H9 (cell line): ENCODE data around the gene GHRL. TPM values are rescaled to one million over a fixed set of nuclear protein-coding genes. Genes with fewer than 3 reads are reported as not detected.

Experiments
- DNase-seq: peaks from one replicate; pipeline ENCODE4 v3.0.0-alpha.2; 2017
- H2AFZ ChIP-seq: one replicate; pipeline ENCODE4 v1.6.1; 2013; ENCODE audit warnings: mild to moderate bottlenecking, low read length, control low read depth, moderate library complexity
- H2AK5ac ChIP-seq: 2 replicates; pipeline ENCODE4 v1.6.1; 2013; ENCODE audit warnings: low read length, control low read depth, mixed read lengths; ENCODE audit not compliant: insufficient read length
- H2BK120ac ChIP-seq: one replicate; pipeline ENCODE4 v1.6.1; 2013; ENCODE audit warnings: low read depth, mild to moderate bottlenecking, low read length, control low read depth, inconsistent platforms; ENCODE audit not compliant: poor library complexity, severe bottlenecking
- H2BK12ac ChIP-seq: 2 replicates; pipeline ENCODE4 v1.6.1; 2013; ENCODE audit warnings: low read length, control low read depth, mixed read lengths, low read depth; ENCODE audit not compliant: insufficient read length
- H2BK15ac ChIP-seq: 2 replicates; pipeline ENCODE4 v1.6.1; 2013; ENCODE audit warnings: low read depth, low read length, control low read depth
- H2BK20ac ChIP-seq: one replicate; pipeline ENCODE4 v1.6.1; 2013; ENCODE audit warnings: low read depth, mild to moderate bottlenecking, low read length, control low read depth, inconsistent platforms; ENCODE audit not compliant: poor library complexity, severe bottlenecking
- H2BK5ac ChIP-seq: 2 replicates; pipeline ENCODE4 v1.6.1; 2013; ENCODE audit warnings: low read length, control low read depth, mixed read lengths; ENCODE audit not compliant: insufficient read length
- H3K14ac ChIP-seq: 2 replicates; pipeline ENCODE4 v1.6.1; 2013; ENCODE audit warnings: low read length, control low read depth; ENCODE audit not compliant: insufficient read depth
- H3K18ac ChIP-seq: 2 replicates; pipeline ENCODE4 v1.6.1; 2013; ENCODE audit warnings: low read depth, mild to moderate bottlenecking, mixed read lengths, low read length, control low read depth; ENCODE audit not compliant: insufficient read length
- H3K23ac ChIP-seq: 2 replicates; pipeline ENCODE4 v1.6.1; 2013; ENCODE audit warnings: low read length, control low read depth, mixed read lengths, low read depth; ENCODE audit not compliant: insufficient read length
- H3K23me2 ChIP-seq: 2 replicates; pipeline ENCODE4 v1.6.1; 2013; ENCODE audit warnings: low read depth, mild to moderate bottlenecking, mixed read lengths, low read length, control low read depth; ENCODE audit not compliant: insufficient read length, poor library complexity, severe bottlenecking
- H3K27ac ChIP-seq: 2 replicates; pipeline ENCODE4 v1.5.1; 2013; ENCODE audit warnings: low read length, control low read depth, mixed read lengths, low read depth; ENCODE audit not compliant: insufficient read length
- H3K27me3 ChIP-seq: 2 replicates; pipeline ENCODE4 v1.6.1; 2013; ENCODE audit warnings: low read length, control low read depth, inconsistent platforms; ENCODE audit not compliant: insufficient read depth
- H3K4ac ChIP-seq: 2 replicates; pipeline ENCODE4 v1.6.1; 2013; ENCODE audit warnings: low read depth, mild to moderate bottlenecking, control low read depth, inconsistent platforms, low read length, moderate library complexity
- H3K4me1 ChIP-seq: 2 replicates; pipeline ENCODE4 v1.6.1; 2013; ENCODE audit warnings: low read length, control low read depth, inconsistent platforms; ENCODE audit not compliant: insufficient read depth
- H3K4me2 ChIP-seq: 2 replicates; pipeline ENCODE4 v1.6.1; 2013; ENCODE audit warnings: low read length, control low read depth, mixed read lengths; ENCODE audit not compliant: insufficient read length, insufficient read depth
- H3K56ac ChIP-seq: 2 replicates; pipeline ENCODE4 v1.6.1; 2013; ENCODE audit warnings: low read depth, mild to moderate bottlenecking, mixed read lengths, low read length, control low read depth; ENCODE audit not compliant: insufficient read length
- H3K79me1 ChIP-seq: 2 replicates; pipeline ENCODE4 v1.6.1; 2013; ENCODE audit warnings: low read depth, mild to moderate bottlenecking, moderate library complexity, low read length, control low read depth, inconsistent platforms; ENCODE audit not compliant: insufficient read depth, poor library complexity, severe bottlenecking
- H3K79me2 ChIP-seq: 2 replicates; pipeline ENCODE4 v1.6.1; 2013; ENCODE audit warnings: low read length, control low read depth, inconsistent platforms; ENCODE audit not compliant: insufficient read depth
- H3K9ac ChIP-seq: 2 replicates; pipeline ENCODE4 v1.6.1; 2013; ENCODE audit warnings: low read length, control low read depth, mixed read lengths; ENCODE audit not compliant: insufficient read length; ENCODE audit errors: extremely low read depth
- H3K9me3 ChIP-seq: one replicate; pipeline ENCODE4 v1.6.1; 2013; ENCODE audit warnings: low read depth, low read length, inconsistent platforms; ENCODE audit not compliant: control insufficient read depth
- H3T11ph ChIP-seq: one replicate; pipeline ENCODE4 v1.6.1; 2013; ENCODE audit warnings: mild to moderate bottlenecking, low read length, control low read depth, inconsistent platforms
- H4K20me1 ChIP-seq: one replicate; pipeline ENCODE4 v1.6.1; 2013; ENCODE audit not compliant: control insufficient read depth, insufficient read length, insufficient read depth
- H4K5ac ChIP-seq: 2 replicates; pipeline ENCODE4 v1.6.1; 2013; ENCODE audit warnings: low read depth, mild to moderate bottlenecking, mixed read lengths, low read length, control low read depth; ENCODE audit not compliant: insufficient read length
- H4K8ac ChIP-seq: replicated peaks from 2 replicates; pipeline ENCODE4 v1.6.1; 2013; ENCODE audit warnings: low read length, control low read depth, mixed read lengths, low read depth; ENCODE audit not compliant: insufficient read length
- H4K91ac ChIP-seq: 2 replicates; pipeline ENCODE4 v1.6.1; 2013; ENCODE audit warnings: low read depth, mild to moderate bottlenecking, moderate library complexity, mixed read lengths, low read length, control low read depth; ENCODE audit not compliant: insufficient read length
- H3K27ac Mint-ChIP-seq, 3 experiments: 2 replicates in 2 of 3; 3 replicates in 1 of 3; pipeline ENCODE4 v1.8.0; 2020 to 2021; ENCODE audit warnings: mixed read lengths in 3 of 3, mild to moderate bottlenecking in 1 of 3, moderate library complexity in 1 of 3
- H3K27me3 Mint-ChIP-seq: 2 replicates; pipeline ENCODE4 v1.8.0; 2021; ENCODE audit warnings: low read depth, mild to moderate bottlenecking, moderate library complexity, mixed read lengths
- H3K36me3 Mint-ChIP-seq, 3 experiments: 2 replicates in 2 of 3; 3 replicates in 1 of 3; pipeline ENCODE4 v1.8.0; 2020 to 2021; ENCODE audit warnings: low read depth in 3 of 3, mixed read lengths in 3 of 3; ENCODE audit not compliant: insufficient read depth in 1 of 3
- H3K4me1 Mint-ChIP-seq, 2 experiments: 2 replicates each; pipeline ENCODE4 v1.8.0; 2020; ENCODE audit warnings: mixed read lengths in 2 of 2
- H3K4me3 Mint-ChIP-seq, 2 experiments: 2 replicates in 1 of 2; 3 replicates in 1 of 2; pipeline ENCODE4 v1.8.0; 2020 to 2021; ENCODE audit warnings: mild to moderate bottlenecking in 2 of 2, mixed read lengths in 2 of 2, moderate library complexity in 1 of 2
- H3K9me3 Mint-ChIP-seq, 2 experiments: 2 replicates in 1 of 2; 3 replicates in 1 of 2; pipeline ENCODE4 v1.8.0; 2020; ENCODE audit warnings: mild to moderate bottlenecking in 2 of 2, mixed read lengths in 2 of 2, moderate library complexity in 1 of 2
- WGBS: extraction: QIAGEN DNeasy Blood & Tissue Kit; methylation state at CpG from one replicate; pipeline ENCODE4 v1.1.7; 2013; ENCODE audit warnings: missing lambda C conversion rate, low lambda C conversion rate, mixed read lengths; ENCODE audit not compliant: insufficient read length; ENCODE audit errors: extremely low coverage; 5-methylcytosine and 5-hydroxymethylcytosine counted together
- total RNA-seq: library from RNA; stranded (reverse); gene quantifications from 2 replicates; pipeline ENCODE4 v1.2.1, GENCODE V29; 2021
- TF ChIP-seq, protein P1 (sequence below): fragments of 200-600 bp; sonication (generic); conservative IDR thresholded peaks from 3 replicates; pipeline ENCODE4 v1.8.0; 2021; ENCODE audit warnings: antibody characterized with exemption, mild to moderate bottlenecking

The GHRL gene
- total RNA-seq, 1 experiment from 2014 or later: 1.3 TPM

DNA sequence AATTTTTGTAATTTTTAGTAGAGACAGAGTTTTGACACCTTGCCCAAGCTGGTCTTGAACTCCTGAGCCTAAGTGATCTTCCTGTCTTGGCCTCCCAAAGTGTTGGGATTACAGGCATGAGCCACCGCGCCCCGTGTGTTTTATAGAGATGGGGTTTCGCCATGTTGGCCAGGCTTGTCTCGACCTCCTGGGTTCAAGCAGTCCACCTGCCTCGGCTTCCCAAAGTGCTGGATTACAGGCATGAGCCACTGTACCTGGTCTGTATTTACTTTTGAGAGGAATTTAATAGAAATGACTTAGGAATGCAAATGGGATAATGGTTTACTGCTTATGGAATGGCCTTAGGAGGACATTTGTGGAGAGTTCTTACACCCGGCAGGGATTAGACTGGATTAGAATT is 33.7 kb downstream of the GHRL start:
- Histone ChIP-seq H4K5ac (no peak overlapping the region), H4K20me1 (peaks cover 4% of the 10 kb centered on the region), H3K27ac (no peak overlapping the region), H3K23ac (no peak overlapping the region), H4K91ac (no peak overlapping the region), H2AFZ (no peak overlapping the region), H2BK5ac (no peak overlapping the region), H3K56ac (no peak overlapping the region), H3K14ac (no peak overlapping the region), H3K4me1 (no peaks in the 10 kb centered on the region), H3K4me2 (no peak overlapping the region), H2AK5ac (no peak overlapping the region), H3K79me1 (peaks cover 4% of the 10 kb centered on the region), H3K9me3 (no peaks in the 10 kb centered on the region), H3K18ac (no peak overlapping the region), H2BK20ac (no peak overlapping the region), H4K8ac (no peak overlapping the region), H3K9ac (no peak overlapping the region), H3K27me3 (no peaks in the 10 kb centered on the region), H3K79me2 (peaks cover 4% of the 10 kb centered on the region; the same call in 1 of the 2 replicates), H2BK120ac (no peak overlapping the region), H3T11ph (no peak overlapping the region), H2BK15ac (no peak overlapping the region), H3K23me2 (no peaks in the 10 kb centered on the region), H2BK12ac (no peak overlapping the region), H3K4ac (no peak overlapping the region)
- no peaks in the 10 kb centered on the region for H3K27me3 Mint-ChIP-seq
- WGBS: no CpG with 5 or more reads among the region's 7 CpGs
- TF ChIP-seq, protein P1, sequence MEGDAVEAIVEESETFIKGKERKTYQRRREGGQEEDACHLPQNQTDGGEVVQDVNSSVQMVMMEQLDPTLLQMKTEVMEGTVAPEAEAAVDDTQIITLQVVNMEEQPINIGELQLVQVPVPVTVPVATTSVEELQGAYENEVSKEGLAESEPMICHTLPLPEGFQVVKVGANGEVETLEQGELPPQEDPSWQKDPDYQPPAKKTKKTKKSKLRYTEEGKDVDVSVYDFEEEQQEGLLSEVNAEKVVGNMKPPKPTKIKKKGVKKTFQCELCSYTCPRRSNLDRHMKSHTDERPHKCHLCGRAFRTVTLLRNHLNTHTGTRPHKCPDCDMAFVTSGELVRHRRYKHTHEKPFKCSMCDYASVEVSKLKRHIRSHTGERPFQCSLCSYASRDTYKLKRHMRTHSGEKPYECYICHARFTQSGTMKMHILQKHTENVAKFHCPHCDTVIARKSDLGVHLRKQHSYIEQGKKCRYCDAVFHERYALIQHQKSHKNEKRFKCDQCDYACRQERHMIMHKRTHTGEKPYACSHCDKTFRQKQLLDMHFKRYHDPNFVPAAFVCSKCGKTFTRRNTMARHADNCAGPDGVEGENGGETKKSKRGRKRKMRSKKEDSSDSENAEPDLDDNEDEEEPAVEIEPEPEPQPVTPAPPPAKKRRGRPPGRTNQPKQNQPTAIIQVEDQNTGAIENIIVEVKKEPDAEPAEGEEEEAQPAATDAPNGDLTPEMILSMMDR: no peak
- no peak for DNase-seq
- H3K4me3 Mint-ChIP-seq: no peak overlapping the region
- peaks cover 38 to 82% (median 66%) of the 10 kb centered on the region in 3 experiments for H3K36me3 Mint-ChIP-seq
- peaks cover 9 to 12% of the 10 kb centered on the region in 2 experiments for H3K4me1 Mint-ChIP-seq
- peak overlapping the region in 2 of 3 experiments; percentile 59 to 70; a peak in 2 of 7 replicates for H3K27ac Mint-ChIP-seq
- no peaks in the 10 kb centered on the region for H3K9me3 Mint-ChIP-seq
